Measurements from ENCODE around the gene PIGW.

Gene PIGW

DNA sequence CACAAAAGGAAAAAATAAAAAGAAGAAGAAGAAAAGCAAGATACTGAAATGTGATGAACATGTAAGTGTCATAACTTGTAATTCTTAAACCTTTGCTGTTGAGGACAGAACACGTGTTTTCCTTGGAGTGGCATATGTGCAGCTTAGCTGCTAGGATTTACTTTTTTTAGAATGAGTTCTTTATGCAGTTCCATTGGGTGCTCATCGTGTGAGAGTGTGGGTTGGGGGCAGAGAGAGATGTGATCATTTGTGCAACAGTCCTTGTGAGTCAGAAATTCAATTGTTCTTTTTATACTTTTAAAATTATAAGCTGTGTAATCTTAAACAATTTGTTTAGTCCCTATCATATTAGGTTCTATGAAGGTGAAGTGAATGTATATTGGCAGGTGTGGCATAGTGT is 51.4 kb downstream of the PIGW start:
- H3K27ac ChIP-seq: no peak overlapping the region
- TF ChIP-seq CTCF (conservative IDR thresholded peaks at IDR 0.05): no peak
